Loucy (cell line): ENCODE measurements around the gene LDB3.

Source experiments
- H2AFZ ChIP-seq: fragments of 200-600 bp; sonication (generic); 2 replicates; pipeline ENCODE4 v1.6.0; 2016; ENCODE audit warnings: antibody characterized with exemption, mild to moderate bottlenecking, low read length, moderate library complexity
- H3F3A ChIP-seq: fragments of 200-600 bp; 2 replicates; pipeline ENCODE4 v1.6.0; 2016; ENCODE audit warnings: antibody characterized with exemption, low read depth, mild to moderate bottlenecking
- H3K27me3 ChIP-seq: fragments of 200-600 bp; sonication (generic); 2 replicates; pipeline ENCODE4 v1.6.1; 2014; ENCODE audit warnings: low read length, mild to moderate bottlenecking; ENCODE audit not compliant: insufficient read depth, poor library complexity, severe bottlenecking
- H3K36me3 ChIP-seq: fragments of 200-600 bp; sonication (generic); 2 replicates; pipeline ENCODE4 v1.6.1; 2016; ENCODE audit warnings: low read length; ENCODE audit not compliant: insufficient read depth
- H3K4me1 ChIP-seq: fragments of 200-600 bp; sonication (generic); 2 replicates; pipeline ENCODE4 v1.5.1; 2014; ENCODE audit warnings: low read length, mild to moderate bottlenecking; ENCODE audit not compliant: insufficient read depth, poor library complexity, severe bottlenecking
- H3K4me2 ChIP-seq: fragments of 200-600 bp; sonication (generic); 2 replicates; pipeline ENCODE4 v1.6.0; 2014; ENCODE audit warnings: antibody characterized with exemption, low read length, low read depth, mild to moderate bottlenecking; ENCODE audit not compliant: poor library complexity, severe bottlenecking
- H3K4me3 ChIP-seq: fragments of 200-600 bp; sonication (generic); 2 replicates; pipeline ENCODE4 v1.5.1; 2014; ENCODE audit warnings: low read length, mild to moderate bottlenecking, mixed read lengths; ENCODE audit not compliant: poor library complexity, severe bottlenecking
- H3K79me2 ChIP-seq: fragments of 200-600 bp; sonication (generic); 2 replicates; pipeline ENCODE4 v1.6.1; 2014; ENCODE audit warnings: low read length; ENCODE audit not compliant: insufficient read depth
- H3K9ac ChIP-seq: fragments of 200-600 bp; sonication (generic); 2 replicates; pipeline ENCODE4 v1.6.0; 2014; ENCODE audit warnings: mild to moderate bottlenecking, low read depth, low read length, moderate library complexity; ENCODE audit not compliant: poor library complexity, severe bottlenecking
- H3K9me2 ChIP-seq: fragments of 200-600 bp; sonication (generic); replicated peaks from 2 replicates; pipeline ENCODE4 v1.6.1; 2016; ENCODE audit warnings: low read depth, low read length, mixed read lengths
- H3K9me3 ChIP-seq: fragments of 200-600 bp; sonication (generic); 2 replicates; pipeline ENCODE4 v1.6.1; 2014; ENCODE audit warnings: mild to moderate bottlenecking, antibody characterized with exemption, low read length, low read depth; ENCODE audit not compliant: insufficient read depth
- H4K20me1 ChIP-seq: fragments of 200-600 bp; sonication (generic); 2 replicates; pipeline ENCODE4 v1.6.0; 2014; ENCODE audit warnings: antibody characterized with exemption, low read length, mild to moderate bottlenecking; ENCODE audit not compliant: insufficient read depth, poor library complexity, severe bottlenecking
- CTCF ChIP-seq: fragments of 200-600 bp; sonication (generic); conservative IDR thresholded peaks from 2 replicates; pipeline ENCODE4 v1.5.1; 2014; ENCODE audit warnings: mild to moderate bottlenecking, antibody characterized with exemption, low read length
- EZH2phosphoT487 ChIP-seq: fragments of 200-600 bp; IDR thresholded peaks from 2 replicates; pipeline ENCODE4 v1.6.1; 2018; ENCODE audit warnings: antibody characterized with exemption, mild to moderate bottlenecking, moderate library complexity, borderline replicate concordance

Gene LDB3

GRCh38 chr10:86725980-86726676 lies 57.8 kb downstream of the LDB3 start:
- Histone ChIP-seq H2AFZ (no peak overlapping the region), H3K27me3 (peaks cover 32% of the 10 kb centered on the region), H3K9ac (no peak overlapping the region), H3K4me3 (no peak overlapping the region), H4K20me1 (no peaks in the 10 kb centered on the region), H3K4me1 (no peaks in the 10 kb centered on the region), H3K4me2 (no peak overlapping the region), H3K9me2 (no peaks in the 10 kb centered on the region), H3K9me3 (no peaks in the 10 kb centered on the region), H3K36me3 (no peaks in the 10 kb centered on the region), H3F3A (no peaks in the 10 kb centered on the region), H3K79me2 (no peaks in the 10 kb centered on the region)
- no peak for TF ChIP-seq EZH2phosphoT487
- no peak for TF ChIP-seq CTCF

- no peak overlapping the region for H3K4me2 ChIP-seq
- no peak overlapping the region for H3K9ac ChIP-seq
- H3K4me3 ChIP-seq: no peak overlapping the region
- no peaks in the 10 kb centered on the region for H3K4me1 ChIP-seq
- H4K20me1 ChIP-seq: no peaks in the 10 kb centered on the region
- no peaks in the 10 kb centered on the region for H3F3A ChIP-seq
- H3K79me2 ChIP-seq: no peaks in the 10 kb centered on the region
- H3K36me3 ChIP-seq: no peaks in the 10 kb centered on the region
- H3K9me2 ChIP-seq: no peaks in the 10 kb centered on the region
- H2AFZ ChIP-seq: no peak overlapping the region
- peaks cover 32% of the 10 kb centered on the region for H3K27me3 ChIP-seq
- TF ChIP-seq CTCF: no peak
- no peak for TF ChIP-seq EZH2phosphoT487
- no peaks in the 10 kb centered on the region for H3K9me3 ChIP-seq
These were observed 58.3 kb downstream of the LDB3 start for GRCh38 chr10:86726677-86726999.

GRCh38 chr10:86727470-86727869 lies 59.2 kb downstream of the LDB3 start:
- H3K79me2 ChIP-seq: no peaks in the 10 kb centered on the region
- no peak overlapping the region for H3K4me3 ChIP-seq
- no peaks in the 10 kb centered on the region for H3F3A ChIP-seq
- no peaks in the 10 kb centered on the region for H3K9me3 ChIP-seq
- H4K20me1 ChIP-seq: no peaks in the 10 kb centered on the region
- no peak overlapping the region for H3K9ac ChIP-seq
- H3K27me3 ChIP-seq: peaks cover 32% of the 10 kb centered on the region
- H3K9me2 ChIP-seq: no peaks in the 10 kb centered on the region
- TF ChIP-seq CTCF (no peak), EZH2phosphoT487 (no peak)
- H3K36me3 ChIP-seq: no peaks in the 10 kb centered on the region
- H3K4me1 ChIP-seq: no peaks in the 10 kb centered on the region
- H2AFZ ChIP-seq: no peak overlapping the region
- H3K4me2 ChIP-seq: no peak overlapping the region
